HG03139 (cell line): ENCODE data around the gene SYNJ1.

Experiments
- ATAC-seq: cut with Tn5 transposase; IDR thresholded peaks from one replicate; pipeline ENCODE4 v1.9.1; 2021; ENCODE audit not compliant: unreplicated experiment

Gene SYNJ1

GRCh38 chr21:32584472-32584871, 143.3 kb downstream of the SYNJ1 start:
- ATAC-seq, result no peak

- no peak for ATAC-seq
Measured at GRCh38 chr21:32581732-32582131, 146.1 kb downstream of the SYNJ1 start.

- ATAC-seq, result no peak
Measured at GRCh38 chr21:32580949-32581348, 146.9 kb downstream of the SYNJ1 start.
